Measurements from ENCODE around the gene SCP2D1.
"Not testable (repeated sequence)": the region's sequence is repeated elsewhere in the genome, so short reads cannot be mapped to it uniquely, and the experiment has no call there.

SCP2D1 gene

DNA sequence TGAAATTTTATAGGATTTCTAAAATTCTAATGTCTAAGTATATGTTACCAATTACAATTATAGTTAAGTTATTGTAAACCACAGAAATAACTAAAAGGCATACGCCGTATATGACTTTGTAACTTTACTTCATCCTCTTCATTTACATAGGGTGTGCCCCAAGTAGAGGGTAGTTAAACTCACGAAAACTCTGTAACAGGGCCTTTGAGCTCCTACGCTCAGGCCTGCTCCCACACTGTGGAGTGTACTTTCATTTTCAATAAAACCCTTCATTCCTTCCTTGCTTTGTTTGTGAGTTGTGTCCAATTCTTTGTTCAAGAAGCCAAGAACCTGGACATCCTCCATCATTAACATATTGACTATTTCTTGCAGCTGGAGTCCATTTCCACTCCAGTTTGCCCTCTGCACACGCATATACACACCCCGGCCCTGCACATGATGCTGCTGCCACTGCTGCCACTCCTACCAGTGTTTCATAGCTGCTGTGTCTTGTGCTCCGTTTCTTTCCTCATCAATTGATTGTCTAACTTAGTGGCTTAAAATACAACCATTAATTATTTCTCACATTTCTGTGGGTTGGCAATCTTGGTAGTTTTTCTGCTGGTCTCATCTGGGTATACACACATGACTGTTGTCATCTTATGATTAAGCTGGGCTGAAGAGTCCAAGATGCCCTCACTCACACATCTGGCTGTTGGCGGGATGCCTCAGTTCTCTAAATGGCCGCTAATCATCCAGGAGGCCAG is 33.0 kb upstream of the SCP2D1 start:
- no peak for DNase-seq (ENCODE audit: low read depth)
- TF ChIP-seq, protein P1, sequence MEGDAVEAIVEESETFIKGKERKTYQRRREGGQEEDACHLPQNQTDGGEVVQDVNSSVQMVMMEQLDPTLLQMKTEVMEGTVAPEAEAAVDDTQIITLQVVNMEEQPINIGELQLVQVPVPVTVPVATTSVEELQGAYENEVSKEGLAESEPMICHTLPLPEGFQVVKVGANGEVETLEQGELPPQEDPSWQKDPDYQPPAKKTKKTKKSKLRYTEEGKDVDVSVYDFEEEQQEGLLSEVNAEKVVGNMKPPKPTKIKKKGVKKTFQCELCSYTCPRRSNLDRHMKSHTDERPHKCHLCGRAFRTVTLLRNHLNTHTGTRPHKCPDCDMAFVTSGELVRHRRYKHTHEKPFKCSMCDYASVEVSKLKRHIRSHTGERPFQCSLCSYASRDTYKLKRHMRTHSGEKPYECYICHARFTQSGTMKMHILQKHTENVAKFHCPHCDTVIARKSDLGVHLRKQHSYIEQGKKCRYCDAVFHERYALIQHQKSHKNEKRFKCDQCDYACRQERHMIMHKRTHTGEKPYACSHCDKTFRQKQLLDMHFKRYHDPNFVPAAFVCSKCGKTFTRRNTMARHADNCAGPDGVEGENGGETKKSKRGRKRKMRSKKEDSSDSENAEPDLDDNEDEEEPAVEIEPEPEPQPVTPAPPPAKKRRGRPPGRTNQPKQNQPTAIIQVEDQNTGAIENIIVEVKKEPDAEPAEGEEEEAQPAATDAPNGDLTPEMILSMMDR (conservative IDR thresholded peaks at IDR 0.05; ENCODE audit: control insufficient read depth, insufficient read depth, low read depth, low read length) = no peak
- no peak overlapping the region for H3K4me3 ChIP-seq (ENCODE audit: control insufficient read depth, low read depth, low read length)

DNA sequence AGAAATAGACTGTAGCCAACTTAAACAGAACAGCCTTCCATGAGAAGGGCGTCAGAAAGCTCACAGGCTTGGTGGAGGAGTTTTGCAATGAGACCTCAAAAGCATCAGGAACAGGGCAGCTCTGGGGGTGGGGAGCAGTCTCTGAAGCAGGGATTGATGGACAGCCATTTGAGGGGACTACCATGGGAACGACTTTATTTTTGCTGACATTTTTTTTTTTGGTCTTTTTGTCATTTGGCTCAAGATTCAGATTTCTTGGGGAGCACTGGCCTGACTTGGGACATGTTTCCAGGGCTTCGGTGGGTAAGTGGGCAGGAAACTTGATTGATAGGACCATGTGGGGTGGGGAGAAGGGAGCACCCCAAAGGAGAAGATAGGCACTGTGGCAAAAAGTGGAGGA is 32.1 kb upstream of the SCP2D1 start:
- DNase-seq (ENCODE audit: low read depth) = no peak
- no peak overlapping the region for H3K4me3 ChIP-seq (ENCODE audit: control insufficient read depth, low read depth, low read length)
- TF ChIP-seq, protein P1 (conservative IDR thresholded peaks at IDR 0.05; ENCODE audit: control insufficient read depth, insufficient read depth, low read depth, low read length) = no peak

DNA sequence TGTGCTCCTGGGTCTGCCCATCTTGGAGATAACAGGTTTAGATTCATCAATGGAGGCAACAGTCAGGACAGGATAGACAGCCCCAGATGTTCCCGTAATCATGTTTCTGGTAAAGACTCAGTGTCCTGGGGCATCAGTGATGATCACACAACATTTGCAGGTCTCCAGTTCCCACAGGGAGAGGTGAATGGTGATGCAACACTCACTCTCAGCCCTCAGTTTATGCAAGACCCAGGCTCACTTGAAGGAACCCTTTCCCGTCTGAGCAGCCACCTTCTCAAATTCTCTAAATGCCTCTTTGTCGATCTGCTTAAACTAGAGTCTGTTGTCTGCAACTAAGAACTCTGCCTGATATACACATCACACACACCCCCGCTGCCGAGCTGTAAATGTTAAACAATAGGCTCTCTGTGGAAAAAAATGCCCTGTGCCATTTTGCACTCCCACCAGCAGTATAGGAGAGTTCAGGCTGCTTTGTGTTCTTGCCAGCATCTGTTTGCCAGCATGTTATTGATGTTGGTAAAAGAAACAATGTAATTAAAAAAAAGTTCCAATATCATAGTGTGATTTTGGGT is 30.1 kb upstream of the SCP2D1 start:
- no peak for DNase-seq (ENCODE audit: low read depth)
- TF ChIP-seq, protein P1 (conservative IDR thresholded peaks at IDR 0.05; ENCODE audit: control insufficient read depth, insufficient read depth, low read depth, low read length) = no peak
- H3K4me3 ChIP-seq (ENCODE audit: control insufficient read depth, low read depth, low read length) = no peak overlapping the region

DNA sequence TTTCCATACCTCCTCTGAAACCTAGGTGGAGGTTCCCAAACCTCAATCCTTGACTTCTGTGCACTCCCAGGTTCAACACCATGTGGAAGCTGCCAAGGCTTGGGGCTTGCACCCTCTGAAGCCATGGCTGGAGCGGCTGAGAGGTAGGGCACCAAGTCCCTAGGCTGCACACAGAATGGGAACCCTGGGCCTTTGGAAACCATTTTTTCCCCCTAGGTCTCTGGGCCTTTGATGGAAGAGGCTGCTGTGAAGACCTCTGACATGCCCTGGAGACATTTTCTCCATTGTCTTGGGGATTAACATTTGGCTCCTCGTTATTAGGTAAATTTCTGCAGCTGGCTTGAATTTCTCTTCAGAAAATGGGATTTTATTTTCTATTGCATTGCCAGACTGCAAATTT is 26.5 kb upstream of the SCP2D1 start:
- H3K4me3 ChIP-seq (ENCODE audit: control insufficient read depth, low read depth, low read length); DNase-seq (ENCODE audit: low read depth): not testable (repeated sequence)

DNA sequence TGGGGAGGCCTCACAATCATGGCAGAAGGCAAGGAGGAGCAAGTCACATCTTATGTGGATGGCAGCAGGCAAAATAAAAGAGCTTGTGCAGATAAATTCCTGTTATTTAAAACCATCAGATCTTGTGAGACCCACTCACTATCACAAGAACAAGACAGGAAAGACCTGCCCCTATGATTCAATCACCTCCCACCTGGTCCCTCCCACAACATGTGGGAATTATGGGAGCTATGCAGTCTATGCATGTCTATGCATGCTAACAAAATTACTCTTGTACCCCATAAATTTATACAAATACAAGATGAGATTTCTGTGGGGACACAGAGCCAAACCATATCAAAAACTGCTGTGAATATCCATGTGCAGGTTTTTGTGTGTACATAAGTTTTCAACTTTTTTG is 25.6 kb upstream of the SCP2D1 start:
- TF ChIP-seq, protein P1 (conservative IDR thresholded peaks at IDR 0.05; ENCODE audit: control insufficient read depth, insufficient read depth, low read depth, low read length) = no peak
- H3K4me3 ChIP-seq (ENCODE audit: control insufficient read depth, low read depth, low read length) = no peak overlapping the region
- no peak for DNase-seq (ENCODE audit: low read depth)

DNA sequence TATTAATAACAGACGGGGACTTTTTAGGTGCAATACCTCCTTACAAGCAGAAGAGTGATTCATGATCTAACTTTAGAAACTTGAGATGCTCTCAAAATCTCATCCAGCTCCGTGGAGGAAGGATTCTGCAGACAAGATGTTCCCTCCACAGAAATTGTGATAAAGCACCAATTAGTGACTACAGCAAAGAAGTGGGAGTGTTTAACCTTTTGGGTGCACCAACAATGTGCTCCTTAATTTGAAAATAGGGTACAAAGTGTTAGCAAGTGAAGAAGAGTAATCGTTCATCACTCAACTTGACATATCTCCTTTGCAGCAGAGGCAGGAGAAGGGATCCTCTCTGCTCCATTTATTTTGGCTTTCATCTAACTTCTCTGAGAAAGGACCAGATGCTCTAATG is 22.8 kb upstream of the SCP2D1 start:
- TF ChIP-seq, protein P1 (conservative IDR thresholded peaks at IDR 0.05; ENCODE audit: control insufficient read depth, insufficient read depth, low read depth, low read length) = no peak
- no peak overlapping the region for H3K4me3 ChIP-seq (ENCODE audit: control insufficient read depth, low read depth, low read length)
- no peak for DNase-seq (ENCODE audit: low read depth)

DNA sequence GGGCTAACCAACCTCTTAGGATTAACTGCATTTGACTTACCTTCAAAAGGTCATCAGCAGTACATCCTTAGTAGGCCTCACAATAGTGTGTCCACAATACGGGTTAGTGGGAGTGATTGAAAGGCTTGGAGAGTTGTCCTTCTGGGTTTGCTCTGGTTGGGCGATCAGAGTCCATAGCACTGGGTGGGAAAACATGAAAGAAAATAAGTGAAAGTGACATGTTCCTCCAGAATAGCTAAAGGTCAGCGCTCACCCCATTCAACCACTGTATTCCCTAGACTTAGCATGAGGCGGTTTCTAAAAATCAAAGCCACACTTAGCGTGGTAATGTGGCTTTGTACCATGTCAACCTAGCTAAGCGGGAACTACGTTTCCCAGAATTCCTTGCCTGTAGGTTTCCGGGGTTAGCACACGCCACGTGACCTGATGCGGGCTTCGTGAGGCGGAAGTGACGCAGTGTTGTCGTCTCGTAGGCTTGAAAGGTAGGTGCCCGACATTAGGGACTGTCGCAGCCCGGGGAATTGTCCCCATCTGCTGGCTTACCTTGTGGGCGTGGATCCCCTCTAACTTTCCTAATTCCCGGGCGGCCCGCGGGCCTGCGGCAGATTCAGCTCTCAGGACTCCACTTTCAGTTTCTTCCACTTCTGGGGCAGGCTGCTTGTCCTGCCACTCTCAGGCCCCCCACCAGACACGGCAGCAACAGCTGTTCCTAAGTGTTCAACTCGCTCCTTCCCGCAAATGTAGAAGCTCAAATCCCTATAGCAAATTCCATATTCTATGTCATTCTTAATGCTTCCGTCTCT is 19.8 kb upstream of the SCP2D1 start:
- TF ChIP-seq, protein P1 (conservative IDR thresholded peaks at IDR 0.05; ENCODE audit: control insufficient read depth, insufficient read depth, low read depth, low read length) = no peak
- H3K4me3 ChIP-seq (ENCODE audit: control insufficient read depth, low read depth, low read length) = peak overlapping the region; percentile 72

More for the DNA sequence above, 19.8 kb upstream of the SCP2D1 start:
- DNase-seq (ENCODE audit: low read depth) = peak; percentile 90

All from fibroblast of mammary gland (primary cell).